Measurements from ENCODE around the gene CR1L. TPM values are rescaled to one million over a fixed set of nuclear protein-coding genes. Genes with fewer than 3 reads are reported as not detected.
"Not testable (repeated sequence)": the region's sequence is repeated elsewhere in the genome, so short reads cannot be mapped to it uniquely, and the experiment has no call there.

Gene CR1L
- total RNA-seq: 1 to 10 TPM in 1 of 2 donors, under 1 TPM in 1; 0.50 to 2.0 TPM
- 1 to 10 TPM in 1 of 2 donors, under 1 TPM in 1; 0.95 to 1.7 TPM for polyA plus RNA-seq (ENCODE audit: insufficient read length in 2 of 2)
- long read RNA-seq, donor 1: 0 reads
- long read RNA-seq, donor 2, partial matches to known transcripts: 0 of 2 reads
- long read RNA-seq, donor 2, other reads (novel, unspliced or antisense): 0 of 2 reads
- long read RNA-seq, donor 3: 0 reads
- long read RNA-seq, donor 4: 0 reads

GRCh38 chr1:207644852-207645634 is at the start of gene CR1L:
CR1L (plus strand) TSS chr1:207645133; CDS start chr1:207645234, 101 bp downstream.
- H3K9me3 ChIP-seq (ENCODE audit: control insufficient read depth, insufficient read depth, low read length): no peaks in the 10 kb centered on the region
- H3K36me3 ChIP-seq (ENCODE audit: control insufficient read depth, insufficient read depth, low read length): no peaks in the 10 kb centered on the region
- peak; percentile 41 to 91 (median 68) for DNase-seq (ENCODE audit: low read depth in 4 of 6, low spot score in 6 of 6)
- peak within 1 kb of the TSS; percentile 55 for H3K4me3 ChIP-seq (ENCODE audit: low read depth, low read length)
- H3K27ac ChIP-seq (ENCODE audit: low read depth, low read length): no peak within 1 kb of the TSS
- 1% methylated on average over 54 of the region's 65 CpGs for whole genome bisulfite sequencing (ENCODE audit: insufficient coverage)
- H3K27me3 ChIP-seq (ENCODE audit: control insufficient read depth, insufficient read depth, low read length): peaks cover 14% of the 10 kb centered on the region
- peaks cover 10% of the 10 kb centered on the region for H3K4me1 ChIP-seq (ENCODE audit: control insufficient read depth, insufficient read depth, low read length)

DNA sequence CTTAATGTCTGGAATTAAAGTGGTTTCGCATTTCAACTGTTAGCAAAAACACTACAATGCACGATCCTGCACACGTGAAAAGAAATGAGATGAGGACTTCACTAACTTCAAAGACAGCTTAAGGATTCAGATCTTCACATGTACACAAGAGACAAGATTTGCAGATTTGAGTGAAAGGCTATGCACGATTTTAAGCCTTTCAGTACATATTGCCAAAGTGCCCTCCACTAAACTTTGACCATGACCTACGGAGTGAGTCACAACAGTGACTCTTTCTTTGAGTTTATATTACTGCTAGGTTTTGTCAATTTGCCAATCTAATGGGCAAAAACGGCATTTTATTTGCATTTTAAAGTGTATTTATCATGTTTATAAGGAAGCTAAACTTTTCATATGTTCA is 41.2 kb upstream of the CR1L start:
- no peaks in the 10 kb centered on the region for H3K9me3 ChIP-seq (ENCODE audit: control insufficient read depth, insufficient read depth, low read length)
- 100% methylated on average over 2 of the region's 6 CpGs for WGBS (ENCODE audit: insufficient coverage)
- H3K4me3 ChIP-seq (ENCODE audit: low read depth, low read length): no peak overlapping the region
- no peaks in the 10 kb centered on the region for H3K27me3 ChIP-seq (ENCODE audit: control insufficient read depth, insufficient read depth, low read length)
- no peaks in the 10 kb centered on the region for H3K36me3 ChIP-seq (ENCODE audit: control insufficient read depth, insufficient read depth, low read length)
- no peak for DNase-seq (ENCODE audit: low read depth in 4 of 6, low spot score in 6 of 6)
- no peaks in the 10 kb centered on the region for H3K4me1 ChIP-seq (ENCODE audit: control insufficient read depth, insufficient read depth, low read length)
- H3K27ac ChIP-seq (ENCODE audit: low read depth, low read length): no peak overlapping the region

GRCh38 chr1:207605444-207606361 is 39.2 kb upstream of the CR1L start:
- H3K27me3 ChIP-seq (ENCODE audit: control insufficient read depth, insufficient read depth, low read length): no peaks in the 10 kb centered on the region
- 100% methylated on average over 2 of the region's 7 CpGs for WGBS (ENCODE audit: insufficient coverage)
- H3K27ac ChIP-seq (ENCODE audit: low read depth, low read length): no peak overlapping the region
- no peaks in the 10 kb centered on the region for H3K4me1 ChIP-seq (ENCODE audit: control insufficient read depth, insufficient read depth, low read length)
- H3K9me3 ChIP-seq (ENCODE audit: control insufficient read depth, insufficient read depth, low read length): no peaks in the 10 kb centered on the region
- no peaks in the 10 kb centered on the region for H3K36me3 ChIP-seq (ENCODE audit: control insufficient read depth, insufficient read depth, low read length)
- H3K4me3 ChIP-seq (ENCODE audit: low read depth, low read length): no peak overlapping the region
- no peak for DNase-seq (ENCODE audit: low read depth in 4 of 6, low spot score in 6 of 6)

DNA sequence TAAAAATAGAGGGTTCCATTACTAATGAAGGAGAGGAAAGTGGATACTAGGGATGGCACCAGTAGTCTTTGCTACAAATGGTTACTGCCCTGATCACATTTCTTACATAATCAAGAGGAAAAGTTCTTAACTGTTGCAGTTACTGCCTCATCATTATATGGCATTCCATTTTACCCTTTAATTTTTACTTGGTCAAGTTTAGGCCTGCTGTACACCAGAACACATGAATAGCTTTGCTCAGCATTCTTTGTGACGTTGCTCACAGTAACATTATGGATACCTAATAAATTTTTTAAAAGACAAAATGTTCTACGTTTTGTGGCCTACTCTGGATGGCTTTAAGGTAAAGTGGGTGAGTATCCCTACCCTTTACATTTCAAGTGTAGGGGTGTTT is 38.6 kb upstream of the CR1L start:
- Histone ChIP-seq H3K4me1 (ENCODE audit: control insufficient read depth, insufficient read depth, low read length) (no peaks in the 10 kb centered on the region), H3K27me3 (ENCODE audit: control insufficient read depth, insufficient read depth, low read length) (no peaks in the 10 kb centered on the region), H3K4me3 (ENCODE audit: low read depth, low read length) (no peak overlapping the region), H3K27ac (ENCODE audit: low read depth, low read length) (no peak overlapping the region), H3K36me3 (ENCODE audit: control insufficient read depth, insufficient read depth, low read length) (no peaks in the 10 kb centered on the region), H3K9me3 (ENCODE audit: control insufficient read depth, insufficient read depth, low read length) (no peaks in the 10 kb centered on the region)
- no CpG with 5 or more reads among the region's 2 CpGs for WGBS (ENCODE audit: insufficient coverage)
- no peak for DNase-seq (ENCODE audit: low read depth in 4 of 6, low spot score in 6 of 6)

DNA sequence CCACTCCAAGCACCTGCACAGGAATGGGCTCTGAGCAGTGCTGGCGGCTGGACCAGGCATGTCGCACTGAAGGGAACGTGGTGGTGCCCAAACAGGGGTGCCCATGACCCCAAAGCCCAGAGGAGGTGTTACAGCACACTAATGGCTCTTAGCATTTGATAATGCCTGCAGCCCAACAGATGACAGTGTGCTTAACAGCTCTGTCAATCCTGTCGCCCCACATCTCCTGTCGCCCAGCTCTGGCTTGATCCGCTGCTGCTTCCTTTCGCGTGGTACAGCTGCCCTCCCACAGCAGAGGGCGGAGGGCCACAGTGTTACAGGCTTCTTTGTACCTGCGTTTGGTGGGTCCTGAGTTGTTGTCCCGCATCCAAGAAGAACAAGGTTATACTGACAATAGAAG is 32.2 kb upstream of the CR1L start:
- Histone ChIP-seq H3K9me3 (ENCODE audit: control insufficient read depth, insufficient read depth, low read length) (no peaks in the 10 kb centered on the region), H3K27ac (ENCODE audit: low read depth, low read length) (no peak overlapping the region), H3K4me3 (ENCODE audit: low read depth, low read length) (no peak overlapping the region), H3K36me3 (ENCODE audit: control insufficient read depth, insufficient read depth, low read length) (no peaks in the 10 kb centered on the region), H3K27me3 (ENCODE audit: control insufficient read depth, insufficient read depth, low read length) (no peaks in the 10 kb centered on the region), H3K4me1 (ENCODE audit: control insufficient read depth, insufficient read depth, low read length) (no peaks in the 10 kb centered on the region)
- WGBS (ENCODE audit: insufficient coverage): 87% methylated on average over 11 of the region's 11 CpGs
- no peak for DNase-seq (ENCODE audit: low read depth in 4 of 6, low spot score in 6 of 6)

GRCh38 chr1:207619871-207620542 is 24.9 kb upstream of the CR1L start:
- no peaks in the 10 kb centered on the region for H3K36me3 ChIP-seq (ENCODE audit: control insufficient read depth, insufficient read depth, low read length)
- H3K4me3 ChIP-seq (ENCODE audit: low read depth, low read length): no peak overlapping the region
- no peak overlapping the region for H3K27ac ChIP-seq (ENCODE audit: low read depth, low read length)
- peak in 4 of 6 donors; percentile 10 to 90 (median 52) for DNase-seq (ENCODE audit: low read depth in 4 of 6, low spot score in 6 of 6)
- H3K9me3 ChIP-seq (ENCODE audit: control insufficient read depth, insufficient read depth, low read length): no peaks in the 10 kb centered on the region
- 50% methylated on average over 2 of the region's 7 CpGs for WGBS (ENCODE audit: insufficient coverage)
- H3K27me3 ChIP-seq (ENCODE audit: control insufficient read depth, insufficient read depth, low read length): no peaks in the 10 kb centered on the region
- no peaks in the 10 kb centered on the region for H3K4me1 ChIP-seq (ENCODE audit: control insufficient read depth, insufficient read depth, low read length)

DNA sequence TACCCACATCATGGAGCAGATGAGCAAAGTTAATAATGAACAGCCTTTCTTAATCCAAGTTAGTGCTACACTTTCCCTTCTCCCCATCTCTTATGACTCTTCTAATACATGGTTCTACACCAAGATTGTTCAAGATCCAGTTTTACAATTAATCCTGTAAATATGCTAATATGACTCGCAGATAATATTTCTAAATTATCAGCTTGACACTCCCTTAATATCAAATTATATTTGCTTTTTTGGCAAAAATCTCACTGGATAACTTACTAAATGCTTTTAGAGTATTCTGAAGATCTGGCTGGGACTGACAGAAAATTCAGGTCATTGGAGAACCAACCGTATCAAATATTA is 24.4 kb upstream of the CR1L start:
- no CpG with 5 or more reads among the region's 2 CpGs for WGBS (ENCODE audit: insufficient coverage)
- H3K9me3 ChIP-seq (ENCODE audit: control insufficient read depth, insufficient read depth, low read length): no peaks in the 10 kb centered on the region
- H3K27ac ChIP-seq (ENCODE audit: low read depth, low read length): no peak overlapping the region
- no peaks in the 10 kb centered on the region for H3K36me3 ChIP-seq (ENCODE audit: control insufficient read depth, insufficient read depth, low read length)
- H3K4me3 ChIP-seq (ENCODE audit: low read depth, low read length): no peak overlapping the region
- H3K27me3 ChIP-seq (ENCODE audit: control insufficient read depth, insufficient read depth, low read length): no peaks in the 10 kb centered on the region
- no peaks in the 10 kb centered on the region for H3K4me1 ChIP-seq (ENCODE audit: control insufficient read depth, insufficient read depth, low read length)
- no peak for DNase-seq (ENCODE audit: low read depth in 4 of 6, low spot score in 6 of 6)

GRCh38 chr1:207625504-207626071 is 19.3 kb upstream of the CR1L start:
- not testable (repeated sequence) for H3K4me1 ChIP-seq (ENCODE audit: control insufficient read depth, insufficient read depth, low read length); DNase-seq (ENCODE audit: low read depth in 4 of 6, low spot score in 6 of 6); H3K36me3 ChIP-seq (ENCODE audit: control insufficient read depth, insufficient read depth, low read length); H3K9me3 ChIP-seq (ENCODE audit: control insufficient read depth, insufficient read depth, low read length); H3K4me3 ChIP-seq (ENCODE audit: low read depth, low read length); H3K27ac ChIP-seq (ENCODE audit: low read depth, low read length); H3K27me3 ChIP-seq (ENCODE audit: control insufficient read depth, insufficient read depth, low read length)
- WGBS (ENCODE audit: insufficient coverage): no CpG with 5 or more reads among the region's 1 CpG

DNA sequence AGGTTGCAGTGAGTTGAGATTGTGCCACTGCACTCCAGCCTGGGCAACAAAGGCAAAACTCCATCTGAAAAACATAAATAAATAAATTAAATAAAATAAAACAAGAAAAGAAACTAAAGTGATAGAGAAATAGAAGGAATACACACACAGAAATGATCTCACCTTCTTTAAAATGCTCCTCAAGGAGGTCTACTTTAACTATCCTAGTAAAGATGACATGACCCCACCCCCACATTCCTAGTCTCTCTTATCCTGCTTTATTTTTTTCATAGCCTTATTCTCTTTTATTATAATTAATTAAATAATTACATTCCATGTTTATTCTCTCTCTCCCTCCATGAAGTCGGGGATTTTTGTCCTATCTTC is 18.0 kb upstream of the CR1L start:
- Histone ChIP-seq H3K4me3 (ENCODE audit: low read depth, low read length) (no peak overlapping the region), H3K4me1 (ENCODE audit: control insufficient read depth, insufficient read depth, low read length) (no peaks in the 10 kb centered on the region), H3K36me3 (ENCODE audit: control insufficient read depth, insufficient read depth, low read length) (no peaks in the 10 kb centered on the region), H3K9me3 (ENCODE audit: control insufficient read depth, insufficient read depth, low read length) (no peaks in the 10 kb centered on the region), H3K27me3 (ENCODE audit: control insufficient read depth, insufficient read depth, low read length) (no peaks in the 10 kb centered on the region), H3K27ac (ENCODE audit: low read depth, low read length) (no peak overlapping the region)
- DNase-seq (ENCODE audit: low read depth in 4 of 6, low spot score in 6 of 6): no peak
- WGBS (ENCODE audit: insufficient coverage): no CpG with 5 or more reads among the region's 1 CpG

Measured in spinal cord (tissue), 10 donors.